PFSK-1 (cell line): ENCODE data around the gene KNOP1.

Experiments used
- POLR2AphosphoS5 ChIP-seq: IDR thresholded peaks from 2 replicates; pipeline ENCODE4 v1.6.1; 2012; ENCODE audit warnings: low read depth, mild to moderate bottlenecking, control low read depth, low read length, moderate library complexity
- REST ChIP-seq, 2 experiments: IDR thresholded peaks; 2 replicates each; pipeline versions ENCODE4 v1.6.1 to v1.8.0; 2011 to 2012; ENCODE audit warnings: low read depth in 2 of 2, low read length in 2 of 2, control low read depth in 1 of 2, inconsistent platforms in 1 of 2, mild to moderate bottlenecking in 1 of 2, moderate library complexity in 1 of 2; ENCODE audit not compliant: insufficient read depth in 1 of 2
- SIN3A ChIP-seq: IDR thresholded peaks from 2 replicates; pipeline ENCODE4 v1.6.1; 2012; ENCODE audit warnings: mild to moderate bottlenecking, low read length, moderate library complexity, borderline replicate concordance; ENCODE audit not compliant: insufficient read depth

DNA sequence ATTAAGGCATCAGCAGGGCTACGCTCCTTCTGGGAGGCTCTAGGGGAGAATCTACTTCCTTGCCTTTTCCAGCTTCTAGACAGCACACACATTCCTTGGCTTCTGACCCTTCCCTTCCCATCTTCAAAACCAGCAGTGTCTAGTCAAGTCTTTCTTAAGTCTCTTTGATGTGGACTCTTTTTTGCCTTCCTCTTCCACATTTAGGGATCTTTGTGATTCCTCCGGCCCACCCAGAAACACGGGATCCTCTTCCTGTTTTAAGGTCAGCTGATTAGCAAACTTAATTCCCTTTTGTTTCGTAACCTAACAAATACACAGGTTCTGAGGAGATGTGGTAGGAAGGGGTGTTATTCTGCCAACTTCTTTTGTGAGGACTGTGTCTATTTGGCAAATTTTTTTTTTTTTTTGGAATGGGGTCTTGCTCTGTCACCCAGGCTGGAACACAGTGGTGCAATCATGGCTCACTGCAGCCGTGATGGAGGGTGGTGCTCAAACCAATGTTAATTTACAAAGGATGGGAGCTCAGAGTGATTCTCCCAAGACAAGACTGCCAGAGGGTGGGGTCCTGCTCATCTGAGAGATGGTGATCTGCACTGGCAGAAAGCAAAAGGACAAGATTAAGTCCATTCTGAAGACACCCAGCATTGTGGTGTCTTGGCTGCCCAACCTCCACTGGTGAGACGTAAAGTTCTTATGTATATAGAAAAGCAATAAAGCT lies 14.7 kb downstream of the KNOP1 start:
- no peak for TF ChIP-seq POLR2AphosphoS5
- no peak for TF ChIP-seq SIN3A
- TF ChIP-seq REST (IDR thresholded peaks at IDR 0.05; ENCODE audit: insufficient read depth in 1 of 2, low read depth in 2 of 2, low read length in 2 of 2) = no peak
